Occipital lobe (tissue), 2 donors: ENCODE measurements around the gene NYNRIN. TPM values are rescaled to one million over a fixed set of nuclear protein-coding genes. Genes with fewer than 3 reads are reported as not detected.

Experiments used
- DNase-seq: peaks from one replicate; lab custom pipeline; 2025; lab: John Stamatoyannopoulos, UW
- total RNA-seq: library from RNA; depleted of rRNA; stranded (reverse); fragments of >200 nt; gene quantifications from one replicate; pipeline ENCODE4 v1.2.3, GENCODE V29; 2014

NYNRIN gene
- total RNA-seq, 1 donor from 2014 or later: 15.0 TPM

GRCh38 chr14:24414077-24414476 is 15.3 kb downstream of the NYNRIN start:
- no peak for DNase-seq

- DNase-seq: no peak
Measured at GRCh38 chr14:24414732-24415420, 16.1 kb downstream of the NYNRIN start.

- DNase-seq: no peak
Measured at GRCh38 chr14:24415421-24416253, 16.8 kb downstream of the NYNRIN start.

- DNase-seq: no peak
Measured at GRCh38 chr14:24416254-24416931, 17.6 kb downstream of the NYNRIN start.

- no peak for DNase-seq
Measured at GRCh38 chr14:24416932-24417619, 18.3 kb downstream of the NYNRIN start.

- DNase-seq: no peak
Measured at GRCh38 chr14:24417832-24418491, 19.2 kb downstream of the NYNRIN start.

GRCh38 chr14:24418492-24418873 is 19.7 kb downstream of the NYNRIN start:
- no peak for DNase-seq

- DNase-seq: no peak
Measured at GRCh38 chr14:24422261-24422660, 23.5 kb downstream of the NYNRIN start.

- no peak for DNase-seq
Measured at GRCh38 chr14:24422694-24423601, 24.1 kb downstream of the NYNRIN start.

GRCh38 chr14:24425704-24426103 is 26.9 kb downstream of the NYNRIN start:
- DNase-seq: no peak

GRCh38 chr14:24426150-24426911 is 27.5 kb downstream of the NYNRIN start:
- no peak for DNase-seq

- no peak for DNase-seq
Measured at GRCh38 chr14:24426912-24427536, 28.2 kb downstream of the NYNRIN start.

- no peak for DNase-seq
Measured at GRCh38 chr14:24427537-24428508, 29.0 kb downstream of the NYNRIN start.

- no peak for DNase-seq
Measured at GRCh38 chr14:24428628-24429394, 30.0 kb downstream of the NYNRIN start.

GRCh38 chr14:24429395-24430142 is 30.8 kb downstream of the NYNRIN start, which contains the start of the genes CBLN3 and KHNYN:
Gene CBLN3 (minus strand): TSS chr14:24429668. CDS start chr14:24429054, 614 bp downstream.
Gene KHNYN (plus strand): TSS chr14:24429954. CDS start chr14:24430731, 777 bp downstream.
- DNase-seq: peak; percentile 70

- DNase-seq: no peak
Measured at GRCh38 chr14:24430143-24430681, 31.4 kb downstream of the NYNRIN start.
